Measurements from ENCODE around the gene PREB.

The PREB gene

DNA sequence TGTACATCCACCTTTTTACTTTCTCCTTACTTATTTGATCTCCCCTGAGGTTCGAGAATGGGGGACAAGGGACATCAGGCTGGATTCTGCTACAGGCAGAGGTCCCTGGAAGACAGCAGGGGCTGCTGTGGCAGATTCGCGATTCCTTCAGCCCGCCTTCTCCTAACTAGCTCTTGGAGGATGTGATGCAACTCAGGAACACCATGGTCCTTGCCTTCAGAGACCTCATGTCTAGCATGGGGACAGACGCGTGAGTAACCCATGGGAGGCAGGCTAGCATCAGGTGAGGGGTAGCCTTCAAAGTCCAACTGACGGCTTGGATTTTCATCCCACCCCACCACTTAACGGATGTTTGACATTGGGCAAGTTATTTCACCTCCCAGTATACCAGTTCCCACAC lies 13.5 kb upstream of the PREB start:
- no peak for DNase-seq (ENCODE audit: low spot score)
- no peak for TF ChIP-seq CTCF (IDR thresholded peaks at IDR 0.05; ENCODE audit: borderline replicate concordance, control extremely low read depth, extremely low read depth, insufficient read depth, missing control alignments)
- in situ Hi-C loops (cut with MboI; ENCODE audit: low sequenced_read_pairs, unreplicated experiment), result no loop called here

DNA sequence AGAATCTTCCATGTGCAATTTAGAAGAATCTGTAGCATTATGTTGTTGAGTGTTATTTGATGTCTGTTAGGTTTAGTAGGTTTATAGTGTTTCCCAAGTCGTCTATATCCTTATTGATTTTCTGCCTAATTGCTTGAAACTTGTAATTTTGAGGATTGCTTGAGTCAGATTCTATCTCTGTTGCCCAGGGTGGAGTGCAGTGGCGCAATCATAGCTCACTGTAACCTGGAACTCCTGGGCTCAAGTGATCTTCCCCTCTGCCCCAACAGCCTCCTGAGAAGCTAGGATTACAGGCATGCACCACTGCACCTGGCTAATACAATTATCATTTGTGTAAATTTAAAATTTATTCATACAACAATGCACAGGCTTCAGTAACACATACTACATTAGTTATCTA lies 11.2 kb upstream of the PREB start:
- TF ChIP-seq CTCF (IDR thresholded peaks at IDR 0.05; ENCODE audit: borderline replicate concordance, control extremely low read depth, extremely low read depth, insufficient read depth, missing control alignments), result no peak
- DNase-seq (ENCODE audit: low spot score), result no peak
- in situ Hi-C loops (cut with MboI; ENCODE audit: low sequenced_read_pairs, unreplicated experiment), result no loop called here

DNA sequence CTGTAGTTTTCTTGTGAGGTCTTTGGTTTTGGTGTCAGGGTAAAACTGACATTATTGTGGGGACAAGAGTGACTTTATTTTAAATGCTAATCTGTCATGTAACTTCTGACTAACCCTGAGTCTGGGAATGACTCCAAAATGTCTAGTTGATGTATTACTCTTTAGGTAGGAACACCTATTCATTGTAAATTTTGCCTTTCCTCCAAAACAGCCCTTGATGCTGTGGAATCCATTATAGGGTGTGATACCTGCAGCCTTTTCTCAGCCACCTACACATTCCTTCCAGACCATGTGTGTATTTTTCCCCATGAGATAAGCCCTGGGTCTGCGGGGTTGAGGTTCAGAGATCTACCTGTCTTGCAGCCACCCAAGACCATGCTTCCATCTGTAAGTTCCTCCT lies 8.8 kb upstream of the PREB start:
- TF ChIP-seq CTCF (IDR thresholded peaks at IDR 0.05; ENCODE audit: borderline replicate concordance, control extremely low read depth, extremely low read depth, insufficient read depth, missing control alignments), result no peak
- in situ Hi-C loops (cut with MboI; ENCODE audit: low sequenced_read_pairs, unreplicated experiment), result no loop called here
- no peak for DNase-seq (ENCODE audit: low spot score)

GRCh38 chr2:27139310-27139709 lies 4.9 kb upstream of the PREB start, which contains the start of gene PRR30:
Gene PRR30 (minus strand): TSS chr2:27139410. CDS start chr2:27138329, 1,081 bp downstream.
- DNase-seq (ENCODE audit: low spot score), result no peak
- no peak for TF ChIP-seq CTCF (IDR thresholded peaks at IDR 0.05; ENCODE audit: borderline replicate concordance, control extremely low read depth, extremely low read depth, insufficient read depth, missing control alignments)
- in situ Hi-C loops (cut with MboI; ENCODE audit: low sequenced_read_pairs, unreplicated experiment), result no loop called here

- in situ Hi-C loops (cut with MboI; ENCODE audit: low sequenced_read_pairs, unreplicated experiment), result no loop called here
- TF ChIP-seq CTCF (IDR thresholded peaks at IDR 0.05; ENCODE audit: borderline replicate concordance, control extremely low read depth, extremely low read depth, insufficient read depth, missing control alignments), result no peak
Measured at GRCh38 chr2:27138111-27138510, 3.7 kb upstream of the PREB start.

DNA sequence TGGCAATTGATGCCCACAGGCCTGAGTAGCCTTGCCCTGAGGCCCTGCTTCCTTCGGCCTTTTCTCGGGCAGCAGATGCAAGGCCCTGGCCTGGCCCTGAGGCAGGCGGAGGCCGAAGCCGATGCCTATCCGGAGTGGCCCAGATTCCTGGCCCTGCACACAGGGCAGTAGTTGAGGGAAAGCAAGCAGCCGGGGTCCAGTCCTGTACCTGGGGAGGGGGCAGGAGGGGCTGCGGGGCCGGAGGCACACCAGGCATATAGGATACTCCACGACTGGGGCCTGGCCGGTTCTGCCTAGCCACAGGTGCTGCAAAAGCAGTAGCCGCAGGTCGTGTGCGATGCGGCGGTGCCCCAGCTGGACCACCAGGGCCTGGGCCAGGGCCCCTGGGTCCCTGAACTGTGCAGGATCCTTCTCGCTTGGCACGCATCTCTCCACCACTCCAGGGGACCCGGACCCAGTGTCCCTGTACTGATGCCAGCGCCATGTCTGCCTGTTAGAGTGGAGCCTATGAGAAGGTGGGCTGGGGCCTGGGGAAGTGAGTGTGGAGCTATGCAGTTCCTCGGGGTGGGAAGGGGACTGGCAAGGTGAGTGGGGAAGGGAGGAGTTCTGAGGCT lies 3.0 kb upstream of the PREB start:
- DNase-seq (ENCODE audit: low spot score), result no peak
- TF ChIP-seq CTCF (IDR thresholded peaks at IDR 0.05; ENCODE audit: borderline replicate concordance, control extremely low read depth, extremely low read depth, insufficient read depth, missing control alignments), result no peak
- in situ Hi-C loops (cut with MboI; ENCODE audit: low sequenced_read_pairs, unreplicated experiment), result no loop called here

More at GRCh38 chr2:27138111-27138510, 3.7 kb upstream of the PREB start:
- DNase-seq (ENCODE audit: low spot score), result no peak
